UCSD-AML1 (cell line): Measurements from ENCODE around the gene CD53.
"Not testable (repeated sequence)": the region's sequence is repeated elsewhere in the genome, so short reads cannot be mapped to it uniquely, and the experiment has no call there.

ENCODE experiments used
- DNase-seq: peaks from one replicate; lab custom pipeline; 2025; ENCODE audit not compliant: unreplicated experiment; lab: John Stamatoyannopoulos, UW

Gene CD53

GRCh38 chr1:110914676-110915075, 41.7 kb downstream of the CD53 start:
- no peak for DNase-seq

- no peak for DNase-seq
Observed at GRCh38 chr1:110915804-110916203, 42.9 kb downstream of the CD53 start.

GRCh38 chr1:110916274-110916668, 43.3 kb downstream of the CD53 start:
- no peak for DNase-seq

GRCh38 chr1:110916669-110917306, 43.8 kb downstream of the CD53 start:
- peak; percentile 21 for DNase-seq

- DNase-seq, result no peak
Observed at GRCh38 chr1:110918016-110918415, 45.1 kb downstream of the CD53 start.

GRCh38 chr1:110921953-110922352, 49.0 kb downstream of the CD53 start:
- no peak for DNase-seq

- DNase-seq, result no peak
Observed at GRCh38 chr1:110927484-110928075, 54.6 kb downstream of the CD53 start.

- DNase-seq, result no peak
Observed at GRCh38 chr1:110928191-110928590, 55.2 kb downstream of the CD53 start.

- DNase-seq, result no peak
Observed at GRCh38 chr1:110928904-110929303, 56.0 kb downstream of the CD53 start.

GRCh38 chr1:110931097-110931496, 58.1 kb downstream of the CD53 start:
- DNase-seq, result not testable (repeated sequence)

- DNase-seq, result no peak
Observed at GRCh38 chr1:110936567-110936966, 63.6 kb downstream of the CD53 start.

- DNase-seq, result no peak
Observed at GRCh38 chr1:110944806-110945205, 71.9 kb downstream of the CD53 start.

- DNase-seq, result no peak
Observed at GRCh38 chr1:110945626-110946025, 72.7 kb downstream of the CD53 start.

GRCh38 chr1:110948038-110948810, 75.3 kb downstream of the CD53 start:
- no peak for DNase-seq
